DOHH2 (cell line): ENCODE results near the gene ARID1A.

ENCODE experiments used
- EZH2phosphoT487 ChIP-seq: fragments of 200-600 bp; sonication (generic); IDR thresholded peaks from 2 replicates; pipeline ENCODE4 v1.6.1; 2017; ENCODE audit warnings: borderline replicate concordance, mild to moderate bottlenecking, antibody characterized with exemption, low read length, moderate library complexity, mixed read lengths
- TF ChIP-seq, protein P1 (sequence below): fragments of 200-600 bp; sonication (generic); IDR thresholded peaks from one replicate; pipeline ENCODE4 v1.5.1; 2014; ENCODE audit warnings: antibody characterized with exemption, mild to moderate bottlenecking, low read depth, low read length; ENCODE audit not compliant: poor library complexity, severe bottlenecking

DNA sequence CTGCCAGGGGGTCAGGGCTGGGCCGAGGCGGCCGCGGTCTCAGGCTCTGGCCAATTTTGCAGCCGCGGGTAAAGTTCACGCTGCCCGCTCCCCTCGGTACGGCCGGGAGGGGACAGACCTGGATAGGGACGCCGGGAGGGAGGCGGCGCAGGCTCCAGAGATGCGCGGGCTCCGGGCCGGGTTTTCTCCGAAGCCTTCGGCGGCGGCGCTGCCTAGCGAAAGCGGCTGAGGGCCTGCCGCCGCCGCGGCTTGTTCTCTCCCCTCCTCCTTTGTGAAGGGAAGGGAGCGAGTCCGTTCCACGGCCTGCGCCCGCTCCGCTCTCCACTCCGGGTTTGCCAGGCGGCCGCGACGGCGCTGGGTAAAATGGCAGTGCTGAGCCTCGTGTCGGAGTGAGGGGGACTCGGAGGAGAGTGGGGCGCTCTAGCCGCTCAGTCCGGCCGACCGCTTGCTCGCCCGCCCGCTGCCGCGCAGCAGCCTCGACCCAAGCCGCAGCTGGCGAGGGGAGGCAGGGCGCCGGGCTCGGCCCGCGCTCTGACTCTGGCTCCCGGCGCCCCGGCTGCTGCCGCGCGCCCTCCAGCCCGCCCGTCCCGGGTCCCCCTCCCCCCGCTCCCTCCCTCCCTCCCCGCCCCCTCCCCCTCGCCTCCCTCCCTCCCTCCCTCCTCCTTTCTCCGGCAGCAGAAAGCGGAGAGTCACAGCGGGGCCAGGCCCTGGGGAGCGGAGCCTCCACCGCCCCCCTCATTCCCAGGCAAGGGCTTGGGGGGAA is at the start of gene ARID1A:
- TF ChIP-seq, protein P1, sequence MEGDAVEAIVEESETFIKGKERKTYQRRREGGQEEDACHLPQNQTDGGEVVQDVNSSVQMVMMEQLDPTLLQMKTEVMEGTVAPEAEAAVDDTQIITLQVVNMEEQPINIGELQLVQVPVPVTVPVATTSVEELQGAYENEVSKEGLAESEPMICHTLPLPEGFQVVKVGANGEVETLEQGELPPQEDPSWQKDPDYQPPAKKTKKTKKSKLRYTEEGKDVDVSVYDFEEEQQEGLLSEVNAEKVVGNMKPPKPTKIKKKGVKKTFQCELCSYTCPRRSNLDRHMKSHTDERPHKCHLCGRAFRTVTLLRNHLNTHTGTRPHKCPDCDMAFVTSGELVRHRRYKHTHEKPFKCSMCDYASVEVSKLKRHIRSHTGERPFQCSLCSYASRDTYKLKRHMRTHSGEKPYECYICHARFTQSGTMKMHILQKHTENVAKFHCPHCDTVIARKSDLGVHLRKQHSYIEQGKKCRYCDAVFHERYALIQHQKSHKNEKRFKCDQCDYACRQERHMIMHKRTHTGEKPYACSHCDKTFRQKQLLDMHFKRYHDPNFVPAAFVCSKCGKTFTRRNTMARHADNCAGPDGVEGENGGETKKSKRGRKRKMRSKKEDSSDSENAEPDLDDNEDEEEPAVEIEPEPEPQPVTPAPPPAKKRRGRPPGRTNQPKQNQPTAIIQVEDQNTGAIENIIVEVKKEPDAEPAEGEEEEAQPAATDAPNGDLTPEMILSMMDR, result no peak
- no peak for TF ChIP-seq EZH2phosphoT487
